A673 (cell line): ENCODE data around the gene FBXW5.
A peak's percentile ranks its signal among the peaks of the same experiment; 100 is the strongest.

Source experiments
- EZH2 ChIP-seq: fragments of 200-600 bp; sonication (generic); IDR thresholded peaks from 2 replicates; pipeline ENCODE4 v1.6.1; 2017; ENCODE audit warnings: borderline replicate concordance, low read depth, mild to moderate bottlenecking, mixed read lengths, antibody characterized with exemption, low read length; ENCODE audit not compliant: poor library complexity, severe bottlenecking
- TF ChIP-seq, protein P1 (sequence below): fragments of 300-800, 200-600 bp; sonication (generic); conservative IDR thresholded peaks from 2 replicates; pipeline ENCODE4 v1.5.1; 2017; ENCODE audit warnings: low read depth, mild to moderate bottlenecking, antibody characterized with exemption, low read length, moderate library complexity, mixed read lengths

DNA sequence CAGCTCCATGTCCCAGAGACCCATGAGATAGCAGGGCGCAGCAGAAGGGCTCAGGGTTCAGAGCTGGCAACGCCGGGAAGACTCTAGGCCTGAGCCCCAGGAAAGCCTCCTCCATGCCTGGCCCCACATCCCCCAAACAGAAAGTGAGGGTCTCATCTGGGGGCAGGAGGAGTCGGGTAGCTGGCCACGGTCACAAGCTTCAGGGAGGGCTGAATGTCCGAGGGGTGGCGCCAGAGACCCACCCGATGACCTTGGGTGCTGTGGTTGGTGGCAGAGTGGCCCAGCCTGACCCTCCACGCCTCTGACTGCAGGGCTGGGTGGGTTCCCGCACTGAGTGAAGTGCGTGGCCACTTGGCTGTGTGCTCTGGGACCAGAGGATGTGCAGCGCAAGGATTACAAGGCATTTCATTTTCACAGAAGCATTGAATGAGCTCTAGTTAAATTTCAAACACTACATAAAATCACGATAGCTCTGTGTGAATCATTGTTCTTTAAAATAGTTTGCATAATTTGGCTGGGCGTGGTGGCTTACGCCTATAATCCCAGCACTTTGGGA, 3.5 kb upstream of the FBXW5 start:
- TF ChIP-seq EZH2: no peak
- TF ChIP-seq, protein P1, sequence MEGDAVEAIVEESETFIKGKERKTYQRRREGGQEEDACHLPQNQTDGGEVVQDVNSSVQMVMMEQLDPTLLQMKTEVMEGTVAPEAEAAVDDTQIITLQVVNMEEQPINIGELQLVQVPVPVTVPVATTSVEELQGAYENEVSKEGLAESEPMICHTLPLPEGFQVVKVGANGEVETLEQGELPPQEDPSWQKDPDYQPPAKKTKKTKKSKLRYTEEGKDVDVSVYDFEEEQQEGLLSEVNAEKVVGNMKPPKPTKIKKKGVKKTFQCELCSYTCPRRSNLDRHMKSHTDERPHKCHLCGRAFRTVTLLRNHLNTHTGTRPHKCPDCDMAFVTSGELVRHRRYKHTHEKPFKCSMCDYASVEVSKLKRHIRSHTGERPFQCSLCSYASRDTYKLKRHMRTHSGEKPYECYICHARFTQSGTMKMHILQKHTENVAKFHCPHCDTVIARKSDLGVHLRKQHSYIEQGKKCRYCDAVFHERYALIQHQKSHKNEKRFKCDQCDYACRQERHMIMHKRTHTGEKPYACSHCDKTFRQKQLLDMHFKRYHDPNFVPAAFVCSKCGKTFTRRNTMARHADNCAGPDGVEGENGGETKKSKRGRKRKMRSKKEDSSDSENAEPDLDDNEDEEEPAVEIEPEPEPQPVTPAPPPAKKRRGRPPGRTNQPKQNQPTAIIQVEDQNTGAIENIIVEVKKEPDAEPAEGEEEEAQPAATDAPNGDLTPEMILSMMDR: peak; percentile 43
